NCI-H1436 treated with DMSO at 0.1 percent for 48 hours (cell line): ENCODE results near the gene PDE4D.
"Not testable (repeated sequence)": the region's sequence is repeated elsewhere in the genome, so short reads cannot be mapped to it uniquely, and the experiment has no call there.

Experiments
- DNase-seq: peaks from one replicate; lab custom pipeline; 2025; lab: John Stamatoyannopoulos, UW

The PDE4D gene

GRCh38 chr5:59001716-59002115, 891.8 kb downstream of the PDE4D start:
- no peak for DNase-seq

DNA sequence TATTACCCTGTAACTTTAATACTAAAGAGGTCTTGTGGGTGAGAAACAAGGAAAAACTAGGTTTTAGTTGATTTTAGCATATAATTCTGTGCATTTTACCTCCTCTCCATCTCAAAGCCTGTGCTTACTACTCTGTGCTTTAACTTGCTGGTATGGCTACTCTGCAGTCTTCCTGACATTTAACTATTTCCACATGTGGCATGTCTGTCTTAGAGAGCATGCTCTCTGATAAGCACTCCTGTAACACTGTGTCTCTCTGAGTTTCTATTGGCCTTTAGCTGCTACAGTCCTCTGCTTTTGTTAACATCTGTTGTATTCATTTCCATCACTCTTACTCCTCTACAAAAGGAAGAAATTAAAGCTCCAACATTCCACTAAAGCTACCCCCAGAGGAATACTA, 892.4 kb downstream of the PDE4D start:
- DNase-seq, result no peak

DNA sequence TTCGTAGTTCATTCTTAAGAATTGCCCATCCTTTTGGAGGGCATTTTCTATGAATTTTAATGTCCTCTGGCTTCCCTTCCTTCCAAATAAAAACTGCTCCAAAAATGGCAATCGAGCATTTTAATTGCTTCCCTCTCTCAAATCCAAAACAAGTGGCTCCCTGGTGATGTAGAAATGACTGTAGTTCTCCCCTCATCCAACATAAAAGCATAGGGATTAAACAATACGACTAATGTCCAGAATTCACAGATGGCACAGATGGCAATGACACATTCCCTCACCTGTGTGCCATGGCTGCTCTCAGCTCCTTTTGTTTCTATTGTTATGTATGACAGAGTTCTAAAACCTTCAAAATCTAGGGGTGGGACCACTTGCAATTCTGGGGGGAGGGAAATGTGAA, 893.3 kb downstream of the PDE4D start:
- no peak for DNase-seq

- DNase-seq, result no peak
Observed at GRCh38 chr5:58999804-59000203, 893.7 kb downstream of the PDE4D start.

- DNase-seq, result no peak
Observed at GRCh38 chr5:58998544-58998943, 895.0 kb downstream of the PDE4D start.

- not testable (repeated sequence) for DNase-seq
Observed at GRCh38 chr5:58995779-58996178, 897.7 kb downstream of the PDE4D start.

DNA sequence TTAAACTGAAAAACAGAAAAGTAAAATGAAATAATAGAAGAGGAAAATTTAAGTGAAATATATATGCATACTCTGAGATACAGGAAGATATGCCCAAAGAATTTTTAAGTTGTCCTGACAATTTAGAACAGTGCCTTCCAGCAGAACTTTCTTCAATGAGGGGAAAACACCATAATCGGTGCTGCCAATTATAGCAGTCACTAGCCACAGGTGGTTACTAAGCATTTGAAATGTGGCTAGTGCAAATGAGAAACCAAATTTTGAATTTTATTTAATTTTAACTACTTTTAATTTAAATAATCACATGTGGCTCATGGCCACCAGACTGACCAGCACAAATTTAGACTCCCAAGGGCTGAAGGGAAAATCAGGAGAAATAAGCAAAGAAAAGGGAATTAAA, 900.1 kb downstream of the PDE4D start:
- DNase-seq, result no peak

DNA sequence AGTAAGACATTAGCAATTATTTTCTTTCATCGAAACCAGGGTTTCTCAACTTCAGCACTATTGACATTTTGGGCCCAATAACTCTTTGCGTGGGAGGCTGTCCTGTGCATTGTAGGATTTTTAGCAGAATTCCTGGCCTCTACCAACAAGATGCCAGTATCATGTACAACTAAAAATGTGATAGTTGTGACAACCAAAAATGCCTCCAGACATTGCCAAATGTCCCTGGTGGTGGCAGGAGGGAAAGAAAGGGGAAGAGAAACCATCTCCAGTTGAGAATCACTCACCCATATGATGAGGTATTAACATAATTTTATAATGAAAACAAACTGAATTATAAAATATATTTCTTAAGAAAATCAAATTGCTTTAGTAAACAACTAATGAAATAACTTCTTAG, 904.6 kb downstream of the PDE4D start:
- no peak for DNase-seq

GRCh38 chr5:58987193-58987592, 906.3 kb downstream of the PDE4D start:
- DNase-seq, result no peak

DNA sequence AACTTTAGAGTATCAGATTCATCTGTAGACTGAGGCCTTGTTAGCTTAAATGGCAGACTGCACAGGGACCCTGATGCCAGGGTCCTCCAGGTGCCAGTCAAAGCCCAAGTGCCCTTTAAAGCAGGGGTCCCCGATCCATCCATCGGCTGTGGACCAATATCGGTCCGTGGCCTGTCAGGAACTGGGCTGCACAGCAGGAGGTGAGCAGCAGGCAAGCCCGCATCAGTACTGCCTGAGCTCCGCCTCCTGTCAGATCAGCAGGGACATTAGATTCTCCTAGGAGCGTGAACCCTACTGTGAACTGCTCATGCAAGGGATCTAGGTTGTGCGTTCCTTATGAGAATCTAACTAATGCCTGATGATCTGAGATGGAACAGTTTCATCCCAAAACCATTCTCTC, 907.2 kb downstream of the PDE4D start:
- no peak for DNase-seq

GRCh38 chr5:58985759-58986158, 907.8 kb downstream of the PDE4D start:
- no peak for DNase-seq

GRCh38 chr5:58985311-58985710, 908.2 kb downstream of the PDE4D start:
- DNase-seq, result no peak

- DNase-seq, result no peak
Observed at GRCh38 chr5:58983526-58984452, 909.7 kb downstream of the PDE4D start.

GRCh38 chr5:58980890-58981289, 912.6 kb downstream of the PDE4D start:
- no peak for DNase-seq

GRCh38 chr5:58979090-58979489, 914.4 kb downstream of the PDE4D start:
- DNase-seq, result no peak

- DNase-seq, result no peak
Observed at GRCh38 chr5:58974601-58975000, 918.9 kb downstream of the PDE4D start.

- no peak for DNase-seq
Observed at GRCh38 chr5:58974083-58974482, 919.4 kb downstream of the PDE4D start.

- peak; percentile 4 for DNase-seq
Observed at GRCh38 chr5:58972301-58972700, 921.2 kb downstream of the PDE4D start.

DNA sequence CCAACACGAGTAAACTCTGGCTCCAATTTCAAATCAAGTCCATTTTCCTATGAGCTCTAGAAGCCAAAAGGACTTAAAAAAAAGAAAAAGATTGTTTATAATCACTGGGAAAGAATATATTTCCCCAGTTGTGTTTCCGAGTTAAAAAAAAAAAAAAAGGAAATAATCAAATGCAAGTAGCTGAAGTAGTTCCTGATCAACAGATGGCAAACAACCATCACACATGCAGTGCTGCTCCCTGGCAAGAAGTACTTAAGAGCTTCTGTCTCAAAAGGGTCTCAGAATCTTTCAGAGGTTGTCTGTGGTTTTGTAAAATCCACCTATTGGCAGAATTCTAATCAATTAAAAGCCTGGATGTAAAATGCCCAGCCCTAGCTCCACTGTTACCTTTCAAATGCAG, 922.8 kb downstream of the PDE4D start:
- DNase-seq, result no peak

- DNase-seq, result no peak
Observed at GRCh38 chr5:58969795-58970194, 923.7 kb downstream of the PDE4D start.

DNA sequence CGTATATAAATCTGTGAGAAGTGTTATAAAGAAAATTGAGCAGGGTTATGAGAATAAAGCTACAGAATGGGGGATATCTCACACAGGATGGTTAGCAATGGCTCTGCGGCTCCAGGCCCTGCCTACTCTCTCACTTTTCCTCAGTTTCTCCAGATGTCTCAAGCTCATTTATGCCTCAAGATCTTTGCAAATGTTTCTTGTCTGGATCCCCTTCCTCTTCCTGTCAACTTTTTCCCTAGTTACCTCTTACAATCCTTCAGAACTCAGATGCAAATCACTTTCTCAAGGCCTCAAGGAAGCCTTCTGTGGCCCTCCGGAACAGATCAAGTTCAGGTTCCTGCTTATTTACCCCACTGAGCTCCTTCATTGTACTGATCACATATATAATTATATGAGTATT, 924.3 kb downstream of the PDE4D start:
- DNase-seq, result no peak

DNA sequence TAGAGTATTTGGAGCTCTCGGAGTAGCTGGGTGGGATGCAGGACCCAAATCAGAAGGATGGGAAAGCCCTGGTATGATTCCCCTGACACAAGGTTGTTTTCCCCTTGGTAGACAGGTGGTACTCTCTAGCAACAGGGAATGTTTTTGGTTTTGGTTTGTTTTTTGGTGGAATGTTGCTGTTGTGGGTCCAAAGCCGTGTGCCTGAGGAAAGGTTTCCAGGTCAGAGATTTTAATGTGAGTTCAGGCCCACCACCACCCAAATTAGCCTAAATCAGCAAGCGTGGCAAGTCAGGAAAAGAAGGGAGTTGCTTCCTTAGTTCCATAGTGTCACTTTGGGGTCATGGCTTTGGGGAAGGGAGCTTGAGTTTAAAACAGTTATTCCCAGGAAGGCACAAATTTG, 925.2 kb downstream of the PDE4D start:
- no peak for DNase-seq

- no peak for DNase-seq
Observed at GRCh38 chr5:58967597-58968281, 925.8 kb downstream of the PDE4D start.
